Measurements from ENCODE around the gene SNX21. TPM values are rescaled to one million over a fixed set of nuclear protein-coding genes. Genes with fewer than 3 reads are reported as not detected.

The SNX21 gene
- total RNA-seq, 4 donors from 2014 or later = 54.0 to 78.5 (median 63.5) TPM

- Histone ChIP-seq H3K4me3 (no peak overlapping the region), H3K27me3 (no peaks in the 10 kb centered on the region), H3K4me1 (peaks cover 24 to 69% (median 41%) of the 10 kb centered on the region in 4 donors), H3K9me3 (no peaks in the 10 kb centered on the region), H3K36me3 (peaks cover 0 to 59% (median 45%) of the 10 kb centered on the region in 4 donors), H3K27ac (replicated peaks in 1 of 4) (no peak overlapping the region)
- TF ChIP-seq POLR2AphosphoS5 (IDR thresholded peaks at IDR 0.05) (no peak), POLR2A (IDR thresholded peaks at IDR 0.05; ENCODE audit: low read depth) (no peak), CTCF (IDR thresholded peaks at IDR 0.05) (no peak), EP300 (IDR thresholded peaks at IDR 0.05) (no peak)
- DNase-seq (ENCODE audit: extremely low spot score) = no peak
- 87% methylated on average over 19 of the region's 19 CpGs for whole genome bisulfite sequencing
- intact Hi-C loops (cut with DNase I) = loop anchor here (10.0 kb wide), 1 partner anchor 82 kb away; no protein-coding TSS in a partner anchor
Observed at GRCh38 chr20:45886590-45887345, 53.2 kb downstream of the SNX21 start.

GRCh38 chr20:45887346-45887715 lies 53.7 kb downstream of the SNX21 start, which contains the start of gene SPATA25:
Gene SPATA25 (minus strand): TSS chr20:45887622. CDS start chr20:45887590, 32 bp downstream.
- WGBS = 93% methylated on average over 8 of the region's 8 CpGs
- peaks cover 0 to 58% (median 46%) of the 10 kb centered on the region in 4 donors for H3K36me3 ChIP-seq
- intact Hi-C loops (cut with DNase I) = loop anchor here (10.0 kb wide), 1 partner anchor 83 kb away; no protein-coding TSS in a partner anchor

GRCh38 chr20:45888681-45889080 lies 55.1 kb downstream of the SNX21 start:
- no peaks in the 10 kb centered on the region for H3K27me3 ChIP-seq
- no peak overlapping the region for H3K27ac ChIP-seq (replicated peaks in 1 of 4)
- WGBS = 89% methylated on average over 3 of the region's 3 CpGs
- intact Hi-C loops (cut with DNase I) = loop anchor here (10.0 kb wide), 1 partner anchor 84 kb away; no protein-coding TSS in a partner anchor
- no peak for DNase-seq (ENCODE audit: extremely low spot score)
- no peak for TF ChIP-seq CTCF (IDR thresholded peaks at IDR 0.05)
- TF ChIP-seq POLR2A (IDR thresholded peaks at IDR 0.05; ENCODE audit: low read depth) = no peak
- TF ChIP-seq POLR2AphosphoS5 (IDR thresholded peaks at IDR 0.05) = no peak
- no peaks in the 10 kb centered on the region for H3K9me3 ChIP-seq
- peaks cover 0 to 56% (median 47%) of the 10 kb centered on the region in 4 donors for H3K36me3 ChIP-seq
- no peak overlapping the region for H3K4me3 ChIP-seq
- H3K4me1 ChIP-seq = peaks cover 29 to 63% (median 42%) of the 10 kb centered on the region in 4 donors

More at GRCh38 chr20:45887346-45887715, 53.7 kb downstream of the SNX21 start, which contains the start of gene SPATA25:
- H3K4me1 ChIP-seq = peaks cover 25 to 69% (median 41%) of the 10 kb centered on the region in 4 donors
- no peaks in the 10 kb centered on the region for H3K9me3 ChIP-seq
- H3K27me3 ChIP-seq = no peaks in the 10 kb centered on the region
- TF ChIP-seq POLR2AphosphoS5 (IDR thresholded peaks at IDR 0.05) = no peak
- TF ChIP-seq EP300 (IDR thresholded peaks at IDR 0.05) = no peak
- no peak for TF ChIP-seq CTCF (IDR thresholded peaks at IDR 0.05)
- no peak for TF ChIP-seq POLR2A (IDR thresholded peaks at IDR 0.05; ENCODE audit: low read depth)
- no peak within 1 kb of the TSS for H3K27ac ChIP-seq (replicated peaks in 1 of 4)
- H3K4me3 ChIP-seq = no peak within 1 kb of the TSS
- DNase-seq (ENCODE audit: extremely low spot score) = no peak

DNA sequence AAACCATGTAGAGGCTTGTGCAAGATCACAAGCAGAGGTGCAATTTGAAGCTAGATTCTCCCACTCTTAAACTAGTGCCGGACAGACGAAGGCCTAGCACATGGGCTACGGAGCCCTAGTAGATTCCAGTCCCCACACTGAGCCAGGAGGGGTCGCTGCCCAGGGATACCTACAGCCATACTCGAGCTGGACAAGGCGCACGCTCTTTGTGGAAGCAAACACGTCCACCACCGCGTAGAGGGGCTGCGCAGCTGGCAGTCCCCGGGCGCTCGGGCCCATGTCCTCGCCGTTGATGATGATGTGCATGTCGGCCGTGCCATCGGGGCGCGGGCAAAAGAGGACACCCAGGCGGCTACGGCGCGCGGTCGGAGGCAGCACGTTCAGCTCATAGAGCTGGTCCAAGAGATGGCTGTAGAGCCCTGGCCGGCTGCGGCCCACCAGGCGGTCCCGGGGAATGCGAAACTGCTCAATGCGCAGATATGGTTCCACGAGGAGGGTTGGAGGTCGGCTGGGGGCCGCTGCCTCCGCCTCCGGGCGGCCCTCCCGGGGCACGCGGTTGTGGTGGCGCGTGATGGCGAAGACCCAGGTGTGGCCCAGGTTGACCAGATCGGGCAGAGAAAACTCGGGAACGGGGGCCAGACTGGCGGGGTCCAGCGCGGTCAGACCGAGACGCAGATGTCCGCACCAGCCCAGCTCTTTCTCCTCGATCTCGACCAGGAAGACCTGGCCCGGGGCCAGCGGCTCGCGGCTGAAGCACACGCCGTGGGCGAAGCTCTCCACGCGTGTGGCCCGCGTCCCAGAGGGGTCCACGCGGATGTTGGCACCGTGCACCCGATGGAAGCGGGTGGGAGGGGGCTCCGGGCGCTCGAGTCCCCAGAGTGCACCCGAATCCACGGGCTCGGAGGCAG lies 56.7 kb downstream of the SNX21 start:
- no peak for TF ChIP-seq EP300 (IDR thresholded peaks at IDR 0.05)
- peak; percentile 56 to 69 (median 67) for TF ChIP-seq CTCF (IDR thresholded peaks at IDR 0.05)
- peak; percentile 4 for TF ChIP-seq POLR2A (IDR thresholded peaks at IDR 0.05; ENCODE audit: low read depth)
- TF ChIP-seq POLR2AphosphoS5 (IDR thresholded peaks at IDR 0.05) = peak; percentile 39 to 63
- peak; percentile 96 for DNase-seq (ENCODE audit: extremely low spot score)
- Histone ChIP-seq H3K4me1 (peaks cover 24 to 50% (median 34%) of the 10 kb centered on the region in 4 donors), H3K4me3 (peak overlapping the region; percentile 70 to 93 (median 88)), H3K36me3 (peaks cover 0 to 57% (median 53%) of the 10 kb centered on the region in 4 donors), H3K27me3 (no peaks in the 10 kb centered on the region), H3K9me3 (no peaks in the 10 kb centered on the region), H3K27ac (replicated peaks in 1 of 4) (peak overlapping the region; percentile 84 to 94 (median 90))
- intact Hi-C loops (cut with DNase I) = loop anchor here (2.0 to 5.0 kb wide), 2 partner anchors 44 to 82 kb away; partner anchors contain the start of genes PCIF1 and ZNF335
- WGBS = 0% methylated on average over 17 of the region's 79 CpGs
